GOT3 (cell line): ENCODE data around the gene GNAS.
A peak's percentile ranks its signal among the peaks of the same experiment; 100 is the strongest.

Experiments used
- DNase-seq: peaks from one replicate; lab custom pipeline; 2025; ENCODE audit warnings: mixed read lengths; lab: John Stamatoyannopoulos, UW

Gene GNAS

GRCh38 chr20:58898629-58899408 is 46.3 kb downstream of the GNAS start:
- no peak for DNase-seq

GRCh38 chr20:58899512-58899911 is 47.0 kb downstream of the GNAS start:
- DNase-seq: no peak

DNA sequence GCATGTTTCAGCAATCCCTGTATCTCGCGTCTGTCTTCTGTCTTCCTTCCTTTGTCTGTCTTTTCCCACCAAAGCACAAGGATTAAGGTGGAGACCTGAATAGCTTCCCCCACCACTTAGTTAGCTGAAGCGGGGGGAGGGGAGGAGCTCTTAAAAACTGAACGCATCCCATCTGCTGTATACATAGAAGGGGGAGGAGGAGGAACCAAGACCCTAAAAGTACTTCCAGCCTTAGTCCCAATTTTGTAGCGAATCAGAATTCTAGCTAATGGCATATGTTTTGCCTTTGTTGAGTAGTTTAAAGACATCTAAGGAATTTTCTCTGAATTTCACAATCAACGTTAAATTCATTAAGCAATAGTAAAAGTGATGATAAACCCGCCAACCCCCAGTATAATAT is 47.9 kb downstream of the GNAS start:
- no peak for DNase-seq

DNA sequence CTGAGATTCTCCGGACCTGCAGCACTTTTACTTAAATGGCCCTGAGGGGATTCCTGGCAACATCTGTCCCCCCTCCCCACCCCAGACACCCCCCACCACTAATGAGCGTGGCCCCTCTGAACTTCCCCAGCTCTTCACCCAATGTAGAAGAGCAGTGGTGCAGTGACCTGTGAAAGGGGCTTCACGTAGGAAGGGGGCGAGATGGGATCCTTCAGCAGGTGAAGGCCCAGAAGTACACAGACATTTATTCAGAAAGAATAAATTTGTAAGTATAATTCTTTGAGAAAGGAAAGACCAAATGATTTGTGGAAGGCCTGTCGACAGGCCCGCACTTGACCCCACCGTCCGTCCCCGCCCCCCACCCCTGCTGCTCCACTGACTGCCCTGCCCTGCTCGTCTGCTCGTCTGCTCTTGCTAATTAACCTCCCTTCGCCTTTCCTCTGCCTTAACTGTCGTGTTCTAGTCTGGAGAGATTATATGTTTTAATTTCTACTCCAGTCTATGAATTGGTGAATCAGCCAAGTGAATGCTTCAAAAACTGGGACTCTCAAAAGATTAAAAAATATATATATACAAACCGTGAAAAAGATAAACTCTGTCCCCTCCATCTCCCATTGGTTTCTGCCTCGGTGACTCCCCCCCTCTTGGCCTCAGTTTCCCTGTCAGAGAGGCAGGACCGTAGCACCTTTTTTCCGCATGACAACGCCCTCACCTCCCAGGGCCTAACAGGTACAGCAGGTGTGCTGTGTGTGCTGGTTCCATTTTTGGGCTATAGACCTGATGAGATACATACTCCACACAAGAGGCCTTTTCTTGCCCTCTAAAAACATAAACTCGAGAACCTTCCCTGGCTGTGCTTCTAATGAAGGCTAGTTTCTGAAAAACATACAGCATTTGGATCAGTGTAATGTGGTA is 49.2 kb downstream of the GNAS start:
- no peak for DNase-seq

DNA sequence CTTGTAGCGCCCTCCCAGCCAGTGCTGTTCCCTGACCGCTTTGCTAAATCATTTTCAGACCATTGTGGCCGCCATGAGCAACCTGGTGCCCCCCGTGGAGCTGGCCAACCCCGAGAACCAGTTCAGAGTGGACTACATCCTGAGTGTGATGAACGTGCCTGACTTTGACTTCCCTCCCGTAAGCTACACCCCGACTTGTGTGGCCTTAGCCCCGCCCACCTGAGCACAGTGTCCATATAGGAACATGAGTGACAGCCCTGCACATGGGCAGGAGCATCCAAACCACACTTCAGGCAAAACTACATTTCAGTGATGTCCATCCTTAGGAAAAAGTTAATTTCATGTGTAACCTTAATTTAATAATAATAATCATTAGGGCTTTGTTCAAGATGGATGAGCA is 51.1 kb downstream of the GNAS start:
- no peak for DNase-seq

- no peak for DNase-seq
Observed at GRCh38 chr20:58905236-58905635, 52.7 kb downstream of the GNAS start.

DNA sequence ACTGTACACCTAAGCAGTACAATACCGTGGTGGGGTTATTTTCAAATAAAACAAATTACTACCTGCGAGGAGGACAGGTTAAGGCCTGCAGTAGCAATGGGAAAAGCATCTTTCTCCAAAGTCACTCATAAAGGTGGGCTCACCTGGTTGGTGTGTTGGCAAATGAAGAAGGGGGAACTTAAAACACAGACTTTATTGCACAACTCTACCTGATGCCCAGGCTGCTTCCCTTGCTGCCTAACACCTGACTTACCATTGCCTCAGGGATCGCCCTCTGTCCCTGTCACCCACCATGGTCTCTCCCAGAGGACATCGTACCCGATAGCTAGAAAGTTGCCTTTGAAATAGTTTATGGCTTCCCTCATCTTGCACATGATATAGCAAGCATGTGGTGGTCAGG is 53.6 kb downstream of the GNAS start:
- DNase-seq: no peak

DNA sequence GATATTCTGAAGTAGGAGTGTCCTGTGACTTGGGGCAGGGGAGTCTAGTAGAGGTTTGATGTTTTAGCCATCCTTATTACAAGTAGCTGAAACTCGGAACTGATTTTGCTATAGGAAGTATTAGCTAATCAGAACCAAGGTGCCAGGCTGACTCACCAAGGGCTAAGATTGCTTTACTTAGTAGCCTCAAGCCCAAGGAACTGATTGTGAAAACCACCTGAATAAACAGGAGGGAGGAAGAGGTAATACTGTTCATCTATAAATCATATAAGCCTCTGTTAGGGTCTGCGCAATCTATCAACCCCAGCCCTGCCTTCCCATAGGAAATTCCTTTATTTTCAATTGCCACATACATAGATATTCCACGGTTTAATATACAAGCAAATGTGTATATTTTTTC is 54.4 kb downstream of the GNAS start:
- no peak for DNase-seq

DNA sequence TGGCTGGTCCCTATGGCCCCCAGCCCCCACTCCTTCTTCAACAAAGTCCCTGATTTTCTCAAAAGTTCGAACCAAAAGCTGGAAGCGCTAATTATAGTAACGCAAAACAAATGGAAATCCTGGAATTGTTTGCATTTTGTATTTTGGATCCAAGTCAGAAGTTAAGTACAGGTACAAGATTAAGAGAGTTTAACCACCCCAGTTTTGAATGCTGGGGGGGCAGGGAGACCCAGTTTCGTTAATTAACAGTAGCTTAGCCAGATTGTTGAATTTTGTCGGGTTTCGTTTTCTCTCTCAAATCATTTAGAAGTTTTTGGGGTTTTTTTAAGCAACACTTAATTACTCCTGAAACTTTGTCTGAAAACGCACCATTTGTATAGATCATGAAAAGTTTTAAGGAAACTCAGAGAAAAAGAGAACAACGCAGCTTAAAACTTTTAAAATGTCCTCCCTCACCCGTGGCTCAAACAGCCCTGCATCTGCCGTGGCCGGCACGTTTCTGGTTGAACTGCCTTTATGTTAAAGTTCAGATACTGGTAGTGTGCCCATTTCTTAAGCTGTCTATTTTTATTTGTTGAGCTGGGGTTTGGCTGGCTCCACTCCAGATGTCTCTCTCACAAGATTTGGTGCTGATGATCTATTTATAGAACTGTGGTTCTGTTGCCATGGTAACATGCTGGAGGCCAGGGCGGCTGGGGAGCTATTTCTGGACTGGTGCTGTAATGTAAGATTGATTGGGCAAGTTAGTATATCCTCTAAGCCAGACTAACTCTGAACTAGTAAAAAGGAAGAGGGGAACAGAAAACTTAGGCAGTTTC is 55.0 kb downstream of the GNAS start:
- peak; percentile 83 for DNase-seq

GRCh38 chr20:58908221-58908620 is 55.7 kb downstream of the GNAS start:
- no peak for DNase-seq

DNA sequence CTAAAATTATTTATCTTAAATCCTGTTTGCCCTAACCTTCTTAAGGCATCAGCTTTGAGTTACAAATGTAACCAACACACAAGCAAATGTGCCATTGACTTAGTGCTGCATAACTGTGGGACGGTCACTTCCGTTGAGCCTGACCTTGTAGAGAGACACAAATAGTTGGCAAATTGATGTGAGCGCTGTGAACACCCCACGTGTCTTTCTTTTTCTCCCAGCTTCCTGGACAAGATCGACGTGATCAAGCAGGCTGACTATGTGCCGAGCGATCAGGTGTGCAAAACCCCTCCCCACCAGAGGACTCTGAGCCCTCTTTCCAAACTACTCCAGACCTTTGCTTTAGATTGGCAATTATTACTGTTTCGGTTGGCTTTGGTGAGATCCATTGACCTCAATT is 56.4 kb downstream of the GNAS start:
- no peak for DNase-seq

DNA sequence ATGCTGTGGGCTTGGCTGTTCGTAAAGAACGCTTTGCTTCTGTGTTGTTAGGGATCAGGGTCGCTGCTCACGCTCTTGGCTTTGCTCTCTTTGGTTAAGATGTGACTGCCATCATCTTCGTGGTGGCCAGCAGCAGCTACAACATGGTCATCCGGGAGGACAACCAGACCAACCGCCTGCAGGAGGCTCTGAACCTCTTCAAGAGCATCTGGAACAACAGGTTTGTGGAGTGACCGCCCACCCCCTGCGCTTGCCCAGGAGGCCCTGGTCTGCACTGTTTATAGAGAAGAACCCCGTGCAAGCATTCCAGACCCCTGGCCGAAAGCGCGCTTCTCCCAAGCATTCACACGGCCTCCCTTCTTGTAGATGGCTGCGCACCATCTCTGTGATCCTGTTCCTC is 57.1 kb downstream of the GNAS start:
- no peak for DNase-seq

DNA sequence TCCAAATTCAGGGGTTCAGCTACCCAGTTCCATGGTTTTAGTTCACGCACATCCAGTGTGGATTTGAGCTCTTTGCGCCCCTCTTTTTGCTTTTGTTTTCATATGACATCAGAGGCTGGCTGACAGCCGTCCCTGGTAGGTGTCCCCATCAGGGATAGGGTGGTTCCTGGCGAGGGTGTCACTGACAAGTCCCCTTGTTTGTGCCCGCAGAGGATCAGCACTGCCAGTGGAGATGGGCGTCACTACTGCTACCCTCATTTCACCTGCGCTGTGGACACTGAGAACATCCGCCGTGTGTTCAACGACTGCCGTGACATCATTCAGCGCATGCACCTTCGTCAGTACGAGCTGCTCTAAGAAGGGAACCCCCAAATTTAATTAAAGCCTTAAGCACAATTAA is 58.0 kb downstream of the GNAS start:
- DNase-seq: no peak

GRCh38 chr20:58911309-58911708 is 58.8 kb downstream of the GNAS start:
- DNase-seq: no peak

DNA sequence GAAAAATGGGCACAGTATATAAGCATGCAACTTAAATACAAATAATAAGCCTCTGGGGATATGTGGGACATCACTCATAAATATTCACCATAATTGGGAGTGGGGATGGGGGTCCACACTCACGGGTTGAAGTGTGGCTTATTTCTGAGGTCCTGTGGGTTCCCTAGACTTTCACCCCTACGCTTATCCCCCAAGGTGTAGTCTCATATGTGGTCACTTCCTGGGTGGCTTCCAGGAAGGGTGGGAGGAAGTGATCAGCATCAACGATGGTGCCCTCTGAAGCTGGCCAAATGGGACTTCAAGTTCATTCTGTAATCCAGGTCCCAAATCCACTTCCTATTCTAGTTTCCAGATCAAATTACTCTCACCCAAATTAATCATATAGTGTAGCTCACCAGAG is 59.5 kb downstream of the GNAS start:
- no peak for DNase-seq

- no peak for DNase-seq
Observed at GRCh38 chr20:58913079-58913478, 60.6 kb downstream of the GNAS start.

DNA sequence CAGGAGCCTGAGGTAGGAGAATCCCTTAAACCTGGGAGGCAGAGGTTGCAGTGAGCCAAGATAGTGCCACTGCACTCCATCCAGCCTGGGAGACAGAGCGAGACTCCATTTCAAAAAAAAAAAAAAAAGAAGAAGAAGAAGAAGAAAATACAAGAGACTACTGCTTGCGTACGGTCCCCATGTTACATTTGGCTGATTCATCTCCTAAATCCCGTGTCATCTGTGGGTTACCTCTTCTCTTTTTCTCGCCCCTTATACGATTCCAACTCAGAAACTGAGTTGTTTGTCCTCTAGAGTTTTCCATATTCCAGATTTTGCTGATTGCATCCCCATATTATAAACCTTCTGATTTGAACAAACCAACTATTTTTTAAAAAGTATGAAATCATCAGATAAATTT is 66.1 kb downstream of the GNAS start:
- no peak for DNase-seq

DNA sequence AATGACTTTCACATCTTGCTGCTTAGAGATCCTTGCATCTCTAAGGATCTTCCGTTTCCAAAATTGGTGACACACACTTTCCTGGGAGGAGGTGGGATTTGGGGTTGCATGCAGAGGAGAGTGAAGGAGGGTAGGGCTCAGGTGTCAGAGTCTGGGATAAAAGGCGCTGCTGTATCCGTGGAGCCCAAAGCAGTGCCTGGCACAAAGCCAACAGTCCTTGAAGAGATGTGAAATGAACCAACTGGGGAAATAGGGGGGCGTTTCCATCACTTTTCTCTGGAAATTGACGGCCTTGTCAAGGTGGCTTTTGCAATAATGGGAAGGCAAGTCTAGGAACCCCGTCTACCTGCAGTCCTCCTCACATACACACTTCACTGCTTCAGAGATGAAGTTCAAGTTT is 69.0 kb downstream of the GNAS start:
- DNase-seq: no peak

- DNase-seq: no peak
Observed at GRCh38 chr20:58922036-58922435, 69.5 kb downstream of the GNAS start.

- no peak for DNase-seq
Observed at GRCh38 chr20:58923117-58923712, 70.7 kb downstream of the GNAS start.

- no peak for DNase-seq
Observed at GRCh38 chr20:58926802-58927489, 74.4 kb downstream of the GNAS start.
